ENCODE data around the gene XPO4.
"Not testable (repeated sequence)": the region's sequence is repeated elsewhere in the genome, so short reads cannot be mapped to it uniquely, and the experiment has no call there.

DNA sequence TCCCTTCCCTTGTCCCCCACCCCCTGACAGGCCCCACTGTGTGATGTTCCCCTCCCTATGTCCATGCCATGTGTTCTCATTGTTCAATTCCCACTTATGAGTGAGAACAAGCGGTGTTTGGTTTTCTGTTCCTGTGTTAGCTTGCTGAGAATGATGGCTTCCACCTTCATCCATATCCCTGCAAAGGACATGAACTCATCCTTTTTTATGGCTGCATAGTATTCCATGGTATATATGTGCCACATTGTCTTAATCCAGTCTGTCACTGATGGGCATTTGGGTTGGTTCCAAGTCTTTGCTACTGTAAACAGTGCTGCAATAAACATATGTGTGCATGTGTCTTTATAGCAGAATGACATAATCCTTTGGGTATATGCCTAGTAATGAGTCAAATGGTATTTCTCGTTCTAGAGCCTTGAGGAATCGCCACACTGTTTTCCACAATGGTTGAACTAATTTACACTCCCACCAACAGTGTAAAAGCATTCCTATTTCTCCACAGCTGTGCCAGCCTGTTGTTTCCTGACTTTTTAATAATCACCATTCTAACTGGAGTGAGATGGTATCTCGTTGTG is 158.6 kb downstream of the XPO4 start:
- TF ChIP-seq, protein P1, sequence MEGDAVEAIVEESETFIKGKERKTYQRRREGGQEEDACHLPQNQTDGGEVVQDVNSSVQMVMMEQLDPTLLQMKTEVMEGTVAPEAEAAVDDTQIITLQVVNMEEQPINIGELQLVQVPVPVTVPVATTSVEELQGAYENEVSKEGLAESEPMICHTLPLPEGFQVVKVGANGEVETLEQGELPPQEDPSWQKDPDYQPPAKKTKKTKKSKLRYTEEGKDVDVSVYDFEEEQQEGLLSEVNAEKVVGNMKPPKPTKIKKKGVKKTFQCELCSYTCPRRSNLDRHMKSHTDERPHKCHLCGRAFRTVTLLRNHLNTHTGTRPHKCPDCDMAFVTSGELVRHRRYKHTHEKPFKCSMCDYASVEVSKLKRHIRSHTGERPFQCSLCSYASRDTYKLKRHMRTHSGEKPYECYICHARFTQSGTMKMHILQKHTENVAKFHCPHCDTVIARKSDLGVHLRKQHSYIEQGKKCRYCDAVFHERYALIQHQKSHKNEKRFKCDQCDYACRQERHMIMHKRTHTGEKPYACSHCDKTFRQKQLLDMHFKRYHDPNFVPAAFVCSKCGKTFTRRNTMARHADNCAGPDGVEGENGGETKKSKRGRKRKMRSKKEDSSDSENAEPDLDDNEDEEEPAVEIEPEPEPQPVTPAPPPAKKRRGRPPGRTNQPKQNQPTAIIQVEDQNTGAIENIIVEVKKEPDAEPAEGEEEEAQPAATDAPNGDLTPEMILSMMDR (IDR thresholded peaks at IDR 0.05) = not testable (repeated sequence)
- not testable (repeated sequence) for TF ChIP-seq POLR2A (IDR thresholded peaks at IDR 0.05)
